Adrenal gland (tissue), 5 donors: Measurements from ENCODE around the gene CELF5.

Source experiments
- POLR2A ChIP-seq, 2 donors: fragments of 450-650 bp; IDR thresholded peaks; one replicate each; pipeline ENCODE4 v1.6.1; 2017; ENCODE audit warnings: antibody characterized with exemption in 2 of 2, mild to moderate bottlenecking in 2 of 2, moderate library complexity in 1 of 2
- TF ChIP-seq, protein P1 (sequence below), 6 experiments: fragments of 450-650 bp in 4 of 6; fragments of 200-600 bp in 2 of 6; sonication (generic) in 1 of 6; IDR thresholded peaks; 1 replicate in 5 of 6; 2 replicates in 1 of 6; pipeline versions ENCODE4 v1.5.1 to v1.8.0; 2016 to 2021; ENCODE audit warnings: antibody characterized with exemption in 6 of 6, mild to moderate bottlenecking in 2 of 6, moderate library complexity in 1 of 6
- donor health status: DM: no; HTN: no; CAD: no.

DNA sequence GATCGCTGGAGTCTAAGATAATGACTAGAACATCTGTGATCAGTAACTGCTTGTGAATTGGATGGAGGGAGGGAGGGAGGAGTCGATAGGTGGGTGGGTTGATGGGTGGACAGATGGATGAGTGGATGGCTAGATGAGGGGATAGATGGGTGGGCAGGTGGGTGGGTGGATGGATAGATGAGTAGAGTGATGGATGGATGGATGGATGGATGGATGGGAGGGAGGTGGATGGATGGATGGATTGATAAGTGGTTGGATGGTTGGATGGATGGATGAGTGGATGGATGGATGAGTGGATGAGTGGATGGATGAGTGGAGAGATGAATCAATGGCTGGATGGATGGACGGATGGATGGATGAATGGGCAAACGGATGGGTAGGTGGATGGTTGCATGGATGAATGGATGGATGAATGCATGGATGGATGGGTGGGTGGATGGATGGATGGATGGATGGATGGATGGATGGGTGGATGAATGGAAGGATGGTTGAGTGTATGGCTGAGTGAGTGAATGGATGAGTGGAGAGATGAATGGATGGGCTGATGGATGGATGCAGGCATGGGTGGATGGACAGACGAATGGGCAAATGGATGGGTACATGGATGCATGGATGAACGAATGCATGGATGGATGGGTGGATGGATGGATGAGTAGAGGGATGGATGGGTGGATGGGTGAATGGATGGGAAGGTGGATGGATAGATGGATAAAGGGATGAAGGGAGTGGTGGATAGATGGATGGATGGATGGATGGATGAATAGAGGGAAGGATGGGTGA, 97.9 kb downstream of the CELF5 start:
- TF ChIP-seq, protein P1, sequence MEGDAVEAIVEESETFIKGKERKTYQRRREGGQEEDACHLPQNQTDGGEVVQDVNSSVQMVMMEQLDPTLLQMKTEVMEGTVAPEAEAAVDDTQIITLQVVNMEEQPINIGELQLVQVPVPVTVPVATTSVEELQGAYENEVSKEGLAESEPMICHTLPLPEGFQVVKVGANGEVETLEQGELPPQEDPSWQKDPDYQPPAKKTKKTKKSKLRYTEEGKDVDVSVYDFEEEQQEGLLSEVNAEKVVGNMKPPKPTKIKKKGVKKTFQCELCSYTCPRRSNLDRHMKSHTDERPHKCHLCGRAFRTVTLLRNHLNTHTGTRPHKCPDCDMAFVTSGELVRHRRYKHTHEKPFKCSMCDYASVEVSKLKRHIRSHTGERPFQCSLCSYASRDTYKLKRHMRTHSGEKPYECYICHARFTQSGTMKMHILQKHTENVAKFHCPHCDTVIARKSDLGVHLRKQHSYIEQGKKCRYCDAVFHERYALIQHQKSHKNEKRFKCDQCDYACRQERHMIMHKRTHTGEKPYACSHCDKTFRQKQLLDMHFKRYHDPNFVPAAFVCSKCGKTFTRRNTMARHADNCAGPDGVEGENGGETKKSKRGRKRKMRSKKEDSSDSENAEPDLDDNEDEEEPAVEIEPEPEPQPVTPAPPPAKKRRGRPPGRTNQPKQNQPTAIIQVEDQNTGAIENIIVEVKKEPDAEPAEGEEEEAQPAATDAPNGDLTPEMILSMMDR (IDR thresholded peaks at IDR 0.05): no peak
- no peak for TF ChIP-seq POLR2A (IDR thresholded peaks at IDR 0.05)
